ENCODE results near the gene NPIPB2.

- TF ChIP-seq POLR2A (IDR thresholded peaks at IDR 0.05), result no peak
- TF ChIP-seq, protein P1, sequence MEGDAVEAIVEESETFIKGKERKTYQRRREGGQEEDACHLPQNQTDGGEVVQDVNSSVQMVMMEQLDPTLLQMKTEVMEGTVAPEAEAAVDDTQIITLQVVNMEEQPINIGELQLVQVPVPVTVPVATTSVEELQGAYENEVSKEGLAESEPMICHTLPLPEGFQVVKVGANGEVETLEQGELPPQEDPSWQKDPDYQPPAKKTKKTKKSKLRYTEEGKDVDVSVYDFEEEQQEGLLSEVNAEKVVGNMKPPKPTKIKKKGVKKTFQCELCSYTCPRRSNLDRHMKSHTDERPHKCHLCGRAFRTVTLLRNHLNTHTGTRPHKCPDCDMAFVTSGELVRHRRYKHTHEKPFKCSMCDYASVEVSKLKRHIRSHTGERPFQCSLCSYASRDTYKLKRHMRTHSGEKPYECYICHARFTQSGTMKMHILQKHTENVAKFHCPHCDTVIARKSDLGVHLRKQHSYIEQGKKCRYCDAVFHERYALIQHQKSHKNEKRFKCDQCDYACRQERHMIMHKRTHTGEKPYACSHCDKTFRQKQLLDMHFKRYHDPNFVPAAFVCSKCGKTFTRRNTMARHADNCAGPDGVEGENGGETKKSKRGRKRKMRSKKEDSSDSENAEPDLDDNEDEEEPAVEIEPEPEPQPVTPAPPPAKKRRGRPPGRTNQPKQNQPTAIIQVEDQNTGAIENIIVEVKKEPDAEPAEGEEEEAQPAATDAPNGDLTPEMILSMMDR (IDR thresholded peaks at IDR 0.05), result no peak
These were observed 23.1 kb upstream of the NPIPB2 start, which contains the start of gene TNFRSF17 for GRCh38 chr16:11964761-11965551.
